Muscle of back (tissue), 11 donors: ENCODE results near the gene ARHGAP6. TPM values are rescaled to one million over a fixed set of nuclear protein-coding genes. Genes with fewer than 3 reads are reported as not detected.
A peak's percentile ranks its signal among the peaks of the same experiment; 100 is the strongest.
"Not testable (repeated sequence)": the region's sequence is repeated elsewhere in the genome, so short reads cannot be mapped to it uniquely, and the experiment has no call there.

Experiments used
- DNase-seq, 3 donors: peaks; one replicate each; pipeline versions ENCODE4 v3.0.0 to v3.0.0-alpha.2; 2013
- polyA plus RNA-seq, 10 donors: library from polyadenylated mRNA; unstranded; fragments of 120-200 nt; gene quantifications; one replicate each; pipeline ENCODE4 v1.2.1, GENCODE V29; 2013; ENCODE audit not compliant: insufficient read length in 10 of 10

Gene ARHGAP6
- polyA plus RNA-seq, 10 donors, result 7.8 to 12.5 (median 10.1) TPM

DNA sequence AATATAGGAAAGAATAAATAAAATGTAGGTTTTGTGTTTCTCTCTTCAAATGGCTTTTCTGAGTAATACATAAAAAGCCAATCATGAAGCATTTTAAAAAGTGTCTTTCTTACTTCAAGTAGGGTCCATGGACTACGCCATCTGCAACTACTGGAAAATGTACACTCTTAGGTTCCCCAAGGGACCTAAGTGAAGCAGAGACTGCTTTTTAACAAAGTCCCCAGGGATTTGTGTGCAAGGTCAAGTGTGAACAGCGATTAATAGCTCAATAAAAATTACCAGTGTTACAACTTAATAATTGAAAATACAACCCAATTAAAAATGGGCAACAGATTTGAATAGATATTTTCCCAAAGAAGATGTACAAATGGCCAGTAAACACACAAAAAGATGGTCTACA is 84.9 kb downstream of the ARHGAP6 start:
- peak in 1 of 3 donors; percentile 13 for DNase-seq

DNA sequence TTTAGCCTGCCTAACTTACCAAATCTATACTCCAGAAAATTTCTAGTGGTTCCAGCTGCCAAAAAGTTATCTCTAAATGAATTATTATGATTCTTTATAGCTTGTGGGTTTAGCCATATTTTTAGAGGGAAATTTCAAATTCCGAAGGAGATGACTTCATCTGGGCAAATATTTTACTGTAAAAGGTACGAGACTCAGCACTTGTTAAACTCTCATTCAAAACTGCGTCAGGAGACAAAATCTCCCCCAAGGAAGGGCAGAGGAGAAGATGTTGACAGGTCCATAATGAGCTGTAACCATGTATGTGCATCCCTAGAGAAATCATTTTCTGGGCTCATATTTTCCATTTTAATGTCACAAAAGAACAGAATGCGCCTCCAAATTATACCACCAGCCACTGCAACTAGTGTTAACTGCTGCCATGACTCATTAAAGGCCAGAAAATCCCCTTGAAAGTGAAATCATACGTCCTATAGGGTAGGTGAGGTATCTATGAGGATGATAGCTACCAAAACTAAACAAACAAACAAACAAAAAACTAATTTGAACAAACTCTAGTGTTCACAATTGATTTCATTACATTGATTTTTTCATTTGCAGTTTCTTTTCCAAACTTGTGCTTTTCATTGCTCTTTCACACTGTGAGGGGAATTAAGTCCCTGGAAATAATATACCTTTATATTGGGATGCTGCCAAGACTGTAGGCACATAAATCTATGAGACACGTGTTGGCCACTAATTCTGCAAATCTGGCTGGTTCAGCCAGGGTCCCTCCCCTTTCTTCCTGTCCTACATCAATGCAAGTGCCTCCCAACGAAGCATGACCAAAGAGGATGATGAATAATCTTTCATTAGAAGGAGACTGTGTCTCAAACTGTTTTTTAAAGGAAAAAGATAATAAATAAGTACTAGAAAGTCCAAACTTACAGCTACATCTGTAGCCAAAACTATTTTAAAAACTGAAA is 85.8 kb downstream of the ARHGAP6 start:
- peak; percentile 18 to 40 (median 32) for DNase-seq

DNA sequence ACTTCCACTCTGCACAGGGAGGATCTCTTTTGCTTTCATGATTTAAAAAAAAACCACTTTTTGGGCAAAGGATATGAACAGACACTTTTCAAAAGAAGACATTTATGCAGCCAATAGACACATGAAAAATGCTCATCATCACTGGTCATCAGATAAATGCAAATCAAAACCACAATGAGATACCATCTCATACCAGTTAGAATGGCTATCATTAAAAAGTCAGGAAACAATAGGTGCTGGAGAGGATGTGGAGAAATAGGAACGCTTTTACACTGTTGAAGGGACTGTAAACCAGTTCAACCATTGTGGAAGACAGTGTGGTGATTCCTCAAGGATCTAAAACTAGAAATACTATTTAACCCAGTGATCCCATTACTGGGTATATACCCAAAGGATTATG is 87.4 kb downstream of the ARHGAP6 start:
- not testable (repeated sequence) for DNase-seq

DNA sequence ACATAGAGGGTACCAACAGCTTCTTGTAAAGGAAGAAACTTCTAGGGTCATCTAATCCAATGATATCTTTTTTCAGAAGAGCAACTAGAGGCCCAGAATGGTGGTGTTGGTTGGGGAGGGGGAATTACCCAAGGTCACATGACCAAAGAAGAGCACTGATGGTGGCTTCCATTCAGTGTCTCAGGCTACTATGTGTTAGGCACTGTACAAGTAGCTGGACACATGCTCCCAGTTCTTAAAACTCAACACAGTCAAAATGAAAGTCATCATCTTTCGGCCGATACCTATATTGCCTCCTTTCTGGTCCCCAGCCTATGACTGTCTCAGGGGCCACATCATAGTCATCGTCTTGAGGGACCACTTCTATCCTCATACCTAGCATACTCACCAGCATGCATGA is 88.1 kb downstream of the ARHGAP6 start:
- no peak for DNase-seq

DNA sequence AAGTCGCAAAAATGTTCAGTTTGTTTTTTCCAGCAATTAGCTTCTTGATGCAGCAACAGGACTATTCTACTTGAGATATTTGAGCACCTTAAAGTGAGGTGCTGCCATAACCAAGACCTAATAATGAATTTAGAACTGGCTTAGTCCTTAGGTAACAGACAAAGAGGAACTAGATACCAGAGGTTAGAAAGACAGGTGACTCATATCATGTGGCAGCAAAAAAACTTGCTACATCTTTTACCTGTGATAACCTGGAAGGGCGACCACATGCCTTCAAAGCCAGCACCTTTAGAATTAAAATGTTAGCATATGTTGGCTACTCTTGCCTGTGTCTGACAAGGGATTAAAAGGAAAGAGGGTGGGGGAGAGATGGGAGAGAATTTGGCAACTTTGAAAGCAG is 90.4 kb downstream of the ARHGAP6 start:
- no peak for DNase-seq

DNA sequence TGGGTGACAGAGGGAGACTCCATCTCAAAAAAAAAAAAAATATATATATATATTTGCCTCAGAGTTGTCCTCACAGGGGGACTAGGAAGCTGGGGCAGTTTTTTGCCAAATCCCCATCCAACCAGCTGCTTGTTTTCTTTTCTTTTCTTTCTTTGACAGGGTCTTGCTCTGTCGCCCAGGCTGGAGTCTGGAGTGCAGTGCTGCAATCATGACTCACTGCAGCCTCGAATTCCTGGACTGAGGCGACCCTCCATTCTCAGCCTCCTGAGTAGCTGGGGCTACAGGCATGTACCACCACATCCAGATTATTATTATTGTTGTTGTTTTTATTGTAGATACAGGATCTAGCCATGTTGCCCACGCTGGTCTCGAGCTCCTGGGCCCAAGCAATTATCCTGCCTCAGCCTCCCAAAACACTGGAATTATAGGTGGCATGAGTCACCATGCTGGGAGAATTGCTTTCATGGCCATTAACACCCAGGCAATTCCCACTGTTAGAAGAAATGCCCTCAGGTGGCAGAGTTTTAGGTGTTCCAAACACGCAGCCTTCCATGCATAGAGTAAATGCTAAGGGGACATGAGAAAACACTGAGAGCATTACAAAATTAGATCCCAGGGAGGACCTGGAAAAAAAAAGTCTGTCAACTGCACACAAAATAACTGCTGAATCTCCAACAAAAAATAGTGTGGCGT is 98.0 kb downstream of the ARHGAP6 start:
- DNase-seq, result no peak

DNA sequence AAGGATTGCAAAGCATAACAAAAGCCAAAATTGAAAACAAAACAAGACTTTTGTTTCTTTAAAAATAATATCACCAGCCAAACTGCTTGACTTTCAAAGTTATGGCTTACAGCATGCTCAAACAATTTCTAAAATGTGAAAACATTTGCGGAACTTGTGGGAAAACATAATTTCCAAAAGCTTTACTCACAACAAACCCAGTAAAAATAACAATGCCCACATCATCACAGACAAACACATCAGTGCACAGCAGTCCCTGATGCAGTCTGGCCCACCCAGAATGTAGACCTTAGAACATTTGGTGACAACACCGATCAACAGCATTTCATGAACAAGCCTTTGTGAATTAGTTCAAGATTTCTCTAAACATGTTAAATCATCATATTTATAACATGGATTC is 98.9 kb downstream of the ARHGAP6 start:
- peak in 1 of 3 donors; percentile 5 for DNase-seq

DNA sequence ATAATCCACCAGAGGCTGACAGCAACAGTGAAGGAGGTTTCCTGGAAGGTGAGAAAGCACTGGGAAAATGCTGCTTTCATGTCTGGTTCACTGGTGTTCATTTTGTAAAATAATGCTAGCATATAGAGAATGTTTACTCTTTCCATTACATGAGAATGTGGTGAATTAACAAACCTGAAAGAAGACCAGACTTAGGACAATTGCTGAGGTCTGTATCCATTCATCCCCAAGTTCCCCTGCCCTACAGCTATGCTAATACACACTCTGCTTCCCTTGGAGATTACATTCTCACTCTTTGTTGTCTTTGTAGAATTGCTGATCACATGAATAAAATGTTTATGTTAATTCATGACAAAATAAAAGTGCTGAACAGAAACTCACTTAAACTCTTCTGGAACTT is 99.5 kb downstream of the ARHGAP6 start:
- no peak for DNase-seq

DNA sequence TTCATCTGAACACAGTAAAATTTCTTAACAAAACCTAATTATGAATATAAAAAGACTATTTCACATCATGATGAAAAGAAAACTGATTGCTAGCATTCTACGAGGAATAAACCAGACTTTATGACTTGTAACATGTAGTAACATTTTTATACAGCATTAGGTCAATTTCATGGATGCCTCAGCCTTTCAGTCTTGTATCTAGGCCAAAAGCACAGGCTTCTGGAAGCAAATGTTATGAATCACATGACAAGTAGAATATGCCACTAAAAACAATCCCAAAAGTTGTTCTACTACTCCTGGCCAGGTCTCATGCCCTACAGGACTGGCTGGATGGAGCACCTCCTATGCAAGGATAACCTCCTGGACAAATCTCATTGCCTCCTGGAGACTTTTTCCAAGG is 101.2 kb downstream of the ARHGAP6 start:
- DNase-seq, result no peak

DNA sequence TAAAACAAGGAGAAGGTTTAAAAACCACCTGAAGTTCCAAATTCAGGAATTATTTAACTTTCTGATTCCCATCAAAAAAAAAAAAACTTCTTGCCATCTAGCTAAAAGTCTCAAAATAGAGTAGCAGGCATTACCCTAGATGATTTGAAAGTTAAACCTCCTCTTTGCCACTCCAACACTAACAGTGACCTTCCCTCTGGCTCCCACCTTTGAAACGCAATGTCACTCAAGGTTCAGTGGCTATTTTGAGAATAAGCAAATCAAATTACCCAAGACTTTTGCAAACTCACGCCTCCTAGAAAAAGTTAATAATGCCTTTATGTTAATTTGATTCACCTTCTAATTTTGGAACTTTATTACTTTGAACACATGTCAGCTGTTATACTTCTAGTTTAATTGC is 103.2 kb downstream of the ARHGAP6 start:
- DNase-seq, result no peak

DNA sequence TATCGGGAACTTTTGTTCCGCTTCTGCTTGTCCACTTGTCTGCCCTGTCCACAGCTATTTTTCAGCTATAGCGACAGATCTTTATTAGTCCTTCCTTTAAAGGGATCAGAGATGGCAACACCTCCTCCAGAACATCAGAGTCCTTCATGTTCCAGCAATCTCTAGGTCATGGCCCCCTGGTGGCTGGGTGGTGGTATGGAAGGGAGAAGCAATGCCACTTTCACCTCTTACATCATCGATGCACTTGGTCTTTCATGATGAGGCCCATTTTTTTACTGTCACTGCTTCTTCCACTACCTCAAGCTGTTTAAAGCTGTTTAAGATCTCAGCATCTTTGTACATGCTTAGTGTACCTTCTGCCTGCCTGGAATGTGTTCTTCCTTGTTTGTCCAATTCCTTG is 106.7 kb downstream of the ARHGAP6 start:
- no peak for DNase-seq

DNA sequence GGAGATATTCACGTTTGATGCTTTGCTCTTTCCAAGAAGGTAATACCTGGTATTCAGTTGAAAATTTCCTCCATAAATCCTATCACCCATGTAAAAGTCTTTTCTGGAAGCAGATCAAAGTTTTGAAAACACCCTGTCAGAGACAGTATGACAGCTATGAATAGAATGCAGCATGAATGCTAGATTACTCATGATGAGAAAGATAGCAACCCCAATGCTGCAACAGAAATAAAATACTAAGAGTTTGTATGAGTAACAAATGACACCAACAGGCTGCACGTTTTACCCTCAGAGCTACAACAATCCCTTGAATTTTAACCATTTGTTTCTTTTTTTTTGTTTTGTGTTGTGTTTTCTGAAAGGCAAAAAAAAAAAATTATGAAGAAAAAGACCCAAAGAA is 108.6 kb downstream of the ARHGAP6 start:
- peak in 1 of 3 donors; percentile 40 for DNase-seq

DNA sequence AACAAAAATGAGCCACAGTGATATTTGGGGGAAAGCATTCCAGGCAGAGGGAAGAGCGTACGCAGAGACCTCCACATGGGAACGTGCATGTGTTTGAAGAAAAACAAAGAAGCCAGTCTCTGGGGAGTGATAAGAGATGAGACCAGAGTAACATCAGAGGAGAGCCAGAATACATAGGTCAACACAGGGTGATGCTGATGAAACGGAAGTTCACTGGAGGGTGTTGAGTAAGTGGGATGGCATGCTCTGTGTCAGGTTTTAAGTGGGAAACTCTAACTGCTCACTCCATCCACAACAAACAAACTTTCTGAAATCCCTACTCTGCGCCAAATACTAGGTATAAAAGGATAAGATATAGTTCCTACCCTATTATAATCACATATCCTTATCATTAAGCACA is 110.0 kb downstream of the ARHGAP6 start:
- DNase-seq, result no peak

DNA sequence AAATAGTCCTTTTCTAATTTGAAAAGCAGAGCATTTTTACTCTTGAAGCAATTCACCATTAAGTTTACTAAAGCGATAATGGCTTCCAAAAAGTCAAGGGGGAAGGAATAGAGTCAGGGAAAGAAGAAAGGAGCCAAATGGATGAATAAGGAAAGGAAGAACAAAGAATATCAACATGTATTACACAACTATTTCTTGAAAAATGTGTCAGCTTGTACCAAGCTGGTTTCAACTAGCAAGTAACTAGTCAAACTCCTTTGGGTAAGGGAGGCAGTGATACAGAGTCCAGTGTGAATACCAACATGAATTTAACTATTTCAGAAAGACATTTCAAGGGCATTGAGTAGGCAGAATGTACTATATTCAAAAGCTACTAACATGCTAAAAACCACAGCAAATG is 112.1 kb downstream of the ARHGAP6 start:
- no peak for DNase-seq

DNA sequence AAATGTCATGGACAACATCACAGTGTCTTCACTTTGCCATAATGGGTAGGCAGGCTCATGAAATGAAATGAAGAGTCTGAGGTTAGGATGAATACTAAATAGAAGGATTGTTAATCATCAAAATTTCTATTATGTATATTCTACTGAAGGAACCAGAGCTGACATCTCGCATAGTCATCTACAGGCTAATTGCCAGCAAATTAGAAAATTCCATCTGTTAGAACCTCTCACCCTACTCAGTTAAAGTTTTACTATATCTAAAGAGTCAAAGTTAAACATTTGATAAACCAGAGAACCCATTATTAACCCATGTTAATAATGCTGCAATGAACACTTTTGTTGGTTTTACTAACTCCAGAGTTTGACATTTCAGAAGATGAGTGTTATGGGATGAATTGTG is 114.6 kb downstream of the ARHGAP6 start:
- DNase-seq, result no peak

DNA sequence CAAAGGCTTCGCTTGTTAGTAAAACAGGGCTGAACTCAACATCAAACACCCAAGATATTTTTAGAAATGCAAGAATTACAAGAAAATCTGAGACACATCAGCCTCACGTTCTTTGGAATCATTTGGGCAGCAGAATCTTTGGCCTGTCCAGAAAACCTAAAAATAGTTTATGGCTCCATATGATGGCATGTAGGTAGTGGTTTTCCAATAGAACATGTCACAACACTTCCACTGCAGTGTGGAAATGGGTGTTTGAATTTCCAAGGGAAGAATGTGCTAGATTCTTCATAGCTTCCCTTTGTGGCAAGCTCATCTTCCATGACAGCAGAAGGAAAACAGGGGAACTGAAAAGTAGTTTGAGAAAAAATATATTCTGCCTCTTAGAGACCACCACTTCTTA is 118.8 kb downstream of the ARHGAP6 start:
- no peak for DNase-seq

DNA sequence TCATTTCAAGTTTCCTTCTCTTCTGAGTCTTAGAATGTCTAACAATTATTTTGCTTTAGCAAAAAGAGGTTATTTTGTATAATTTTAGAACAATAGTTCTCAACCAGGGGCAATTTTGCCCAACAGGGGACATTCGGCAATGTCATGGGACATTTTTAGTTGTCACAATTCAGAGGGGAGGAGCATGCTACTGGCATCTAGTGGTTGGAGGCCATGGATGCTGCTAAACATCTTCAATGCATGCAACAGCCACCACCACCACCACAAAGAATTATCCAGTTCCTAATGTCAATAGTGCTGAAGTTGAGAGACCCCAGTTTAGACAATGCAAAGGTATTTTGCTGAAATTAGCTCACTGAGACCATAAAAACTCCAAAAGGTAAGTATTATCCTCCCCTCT is 122.5 kb downstream of the ARHGAP6 start:
- DNase-seq, result no peak

DNA sequence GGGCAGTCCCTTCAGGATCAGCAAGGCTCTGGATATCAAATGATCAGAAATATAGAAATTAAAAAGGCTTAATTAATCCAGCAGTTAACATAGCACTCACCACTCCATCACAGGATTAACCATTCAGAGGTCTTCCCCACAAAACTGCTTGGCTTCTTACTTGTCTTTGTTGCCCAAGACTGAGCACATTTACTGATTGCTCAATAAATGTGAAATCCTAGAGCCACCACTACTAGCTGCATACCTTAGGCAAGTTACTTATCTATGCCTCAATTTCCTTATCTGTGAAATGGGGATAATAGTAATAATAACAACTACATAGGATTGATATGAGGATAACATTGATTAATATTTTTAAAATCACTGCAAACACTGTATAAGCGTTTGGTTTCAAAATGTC is 124.2 kb downstream of the ARHGAP6 start:
- DNase-seq, result no peak

DNA sequence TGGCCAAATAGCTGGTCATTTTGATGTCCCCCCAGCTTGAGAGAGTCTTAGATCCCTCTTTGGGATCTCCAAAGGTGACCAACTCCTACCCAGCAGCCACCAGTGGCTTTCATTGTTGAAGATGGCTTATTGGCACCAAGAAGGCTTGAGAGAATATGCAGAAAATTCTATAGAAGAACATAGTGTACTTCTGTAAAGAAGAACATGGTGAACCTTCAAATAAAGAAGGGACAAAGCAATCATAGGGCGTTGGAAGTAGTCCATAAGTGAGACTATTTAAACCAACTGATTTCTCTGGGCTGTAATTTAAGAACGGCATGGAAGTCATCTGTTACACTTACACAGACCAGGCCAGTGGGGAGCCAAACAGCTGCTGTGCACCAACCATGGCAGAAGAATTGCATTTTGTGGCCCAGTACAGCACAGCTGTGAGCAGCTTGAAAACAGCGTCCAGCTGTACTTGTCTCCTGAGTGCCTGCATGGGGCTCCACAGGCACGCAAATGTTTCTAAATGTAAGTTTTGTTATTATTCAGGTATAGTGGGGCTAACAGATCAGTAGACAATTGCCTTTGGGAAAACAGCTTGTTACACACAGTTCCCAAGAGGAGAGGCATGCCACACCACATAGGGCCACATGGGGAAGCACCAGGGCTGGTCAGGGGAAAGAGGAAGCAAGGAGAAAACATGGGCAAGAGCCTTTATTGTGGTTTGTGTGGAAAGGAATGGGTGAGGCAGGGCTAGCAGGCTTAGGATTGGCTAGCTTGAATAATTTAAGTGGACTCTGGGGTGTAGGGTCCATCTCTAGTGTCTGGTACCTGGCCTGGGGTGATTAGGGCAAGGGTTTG is 125.0 kb downstream of the ARHGAP6 start:
- peak; percentile 30 to 62 (median 32) for DNase-seq

DNA sequence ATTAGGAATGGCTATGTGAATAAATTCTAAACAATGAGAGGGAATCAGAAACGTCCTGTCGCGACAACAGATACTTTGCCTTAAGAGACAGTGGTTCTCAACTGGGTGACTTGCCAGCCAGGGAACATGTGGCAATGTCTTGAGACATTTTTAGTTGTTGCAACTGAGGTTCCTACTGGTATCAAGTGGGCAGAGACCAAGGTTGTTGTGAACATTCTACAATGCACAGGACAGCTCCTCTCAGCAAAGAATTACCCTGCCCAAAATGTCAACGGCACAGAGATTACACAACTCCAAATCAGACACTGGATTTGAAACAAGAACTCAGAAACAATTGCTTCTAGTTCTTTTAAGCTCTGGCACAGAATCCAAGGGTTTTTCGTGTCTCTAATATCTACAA is 128.6 kb downstream of the ARHGAP6 start:
- no peak for DNase-seq

DNA sequence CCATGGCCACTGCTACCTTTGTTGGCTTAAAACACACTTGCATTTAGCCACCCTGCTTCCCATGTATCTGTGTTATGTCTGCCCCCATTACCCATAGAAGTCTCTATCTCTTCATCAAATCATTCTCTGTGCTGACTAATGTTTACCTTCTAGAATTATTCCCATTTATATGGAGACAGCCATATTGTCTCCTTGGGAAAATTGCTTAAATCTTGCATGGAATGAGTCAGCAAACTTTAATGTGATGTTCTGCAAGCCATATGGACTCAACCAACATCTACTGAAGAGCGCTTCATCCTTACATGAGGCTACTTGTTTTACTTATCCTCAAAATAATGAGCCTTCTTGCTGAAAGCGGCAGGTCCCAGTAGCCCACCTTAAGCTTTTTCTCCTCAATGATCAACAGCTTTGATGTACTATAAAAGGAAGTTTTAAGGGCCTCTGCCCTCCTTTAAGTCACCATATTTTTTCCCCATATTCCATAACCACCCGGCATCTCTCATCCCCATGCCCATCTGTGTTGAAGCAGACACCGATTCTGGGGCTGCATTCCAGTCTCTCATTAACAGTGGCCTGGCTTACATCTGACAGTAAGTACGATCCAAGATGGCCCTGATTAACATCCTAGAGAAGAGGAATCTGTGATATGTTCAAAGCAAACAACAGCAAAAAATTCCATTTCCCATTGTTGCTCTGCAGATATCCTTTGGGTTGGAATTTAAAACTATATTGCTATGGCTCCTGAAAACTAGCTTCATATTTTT is 130.4 kb downstream of the ARHGAP6 start:
- no peak for DNase-seq
